ENCODE results near the gene AGAP1.

DNA sequence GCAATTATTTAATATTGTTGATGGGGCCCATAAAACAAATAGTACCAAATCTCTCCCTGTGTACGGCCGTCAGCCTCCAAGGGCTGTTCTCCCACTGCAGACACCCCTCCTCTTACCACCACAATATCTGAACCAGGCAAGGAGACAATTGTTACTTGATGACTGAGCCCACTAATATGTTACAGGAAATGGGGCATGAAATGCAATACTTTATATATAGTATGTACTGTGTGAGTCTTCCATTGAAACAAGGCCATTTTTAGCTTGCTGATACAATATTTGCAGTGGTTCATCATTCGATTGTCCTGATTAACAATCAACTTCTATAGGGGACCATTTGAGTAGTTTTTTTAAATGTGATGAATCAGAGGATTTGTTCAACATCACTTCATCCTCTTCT lies 367.0 kb downstream of the AGAP1 start:
- TF ChIP-seq, protein P1, sequence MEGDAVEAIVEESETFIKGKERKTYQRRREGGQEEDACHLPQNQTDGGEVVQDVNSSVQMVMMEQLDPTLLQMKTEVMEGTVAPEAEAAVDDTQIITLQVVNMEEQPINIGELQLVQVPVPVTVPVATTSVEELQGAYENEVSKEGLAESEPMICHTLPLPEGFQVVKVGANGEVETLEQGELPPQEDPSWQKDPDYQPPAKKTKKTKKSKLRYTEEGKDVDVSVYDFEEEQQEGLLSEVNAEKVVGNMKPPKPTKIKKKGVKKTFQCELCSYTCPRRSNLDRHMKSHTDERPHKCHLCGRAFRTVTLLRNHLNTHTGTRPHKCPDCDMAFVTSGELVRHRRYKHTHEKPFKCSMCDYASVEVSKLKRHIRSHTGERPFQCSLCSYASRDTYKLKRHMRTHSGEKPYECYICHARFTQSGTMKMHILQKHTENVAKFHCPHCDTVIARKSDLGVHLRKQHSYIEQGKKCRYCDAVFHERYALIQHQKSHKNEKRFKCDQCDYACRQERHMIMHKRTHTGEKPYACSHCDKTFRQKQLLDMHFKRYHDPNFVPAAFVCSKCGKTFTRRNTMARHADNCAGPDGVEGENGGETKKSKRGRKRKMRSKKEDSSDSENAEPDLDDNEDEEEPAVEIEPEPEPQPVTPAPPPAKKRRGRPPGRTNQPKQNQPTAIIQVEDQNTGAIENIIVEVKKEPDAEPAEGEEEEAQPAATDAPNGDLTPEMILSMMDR (IDR thresholded peaks at IDR 0.05) = no peak
- TF ChIP-seq EZH2 (IDR thresholded peaks at IDR 0.05) = no peak

Measured in neural progenitor cell (in vitro differentiated cells).